ENCODE results near the gene TEX2.

- TF ChIP-seq, protein P1, sequence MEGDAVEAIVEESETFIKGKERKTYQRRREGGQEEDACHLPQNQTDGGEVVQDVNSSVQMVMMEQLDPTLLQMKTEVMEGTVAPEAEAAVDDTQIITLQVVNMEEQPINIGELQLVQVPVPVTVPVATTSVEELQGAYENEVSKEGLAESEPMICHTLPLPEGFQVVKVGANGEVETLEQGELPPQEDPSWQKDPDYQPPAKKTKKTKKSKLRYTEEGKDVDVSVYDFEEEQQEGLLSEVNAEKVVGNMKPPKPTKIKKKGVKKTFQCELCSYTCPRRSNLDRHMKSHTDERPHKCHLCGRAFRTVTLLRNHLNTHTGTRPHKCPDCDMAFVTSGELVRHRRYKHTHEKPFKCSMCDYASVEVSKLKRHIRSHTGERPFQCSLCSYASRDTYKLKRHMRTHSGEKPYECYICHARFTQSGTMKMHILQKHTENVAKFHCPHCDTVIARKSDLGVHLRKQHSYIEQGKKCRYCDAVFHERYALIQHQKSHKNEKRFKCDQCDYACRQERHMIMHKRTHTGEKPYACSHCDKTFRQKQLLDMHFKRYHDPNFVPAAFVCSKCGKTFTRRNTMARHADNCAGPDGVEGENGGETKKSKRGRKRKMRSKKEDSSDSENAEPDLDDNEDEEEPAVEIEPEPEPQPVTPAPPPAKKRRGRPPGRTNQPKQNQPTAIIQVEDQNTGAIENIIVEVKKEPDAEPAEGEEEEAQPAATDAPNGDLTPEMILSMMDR (IDR thresholded peaks at IDR 0.05): no peak
- no peak for TF ChIP-seq POLR2A (IDR thresholded peaks at IDR 0.05)
These were observed 92.8 kb downstream of the TEX2 start for GRCh38 chr17:64170286-64170685.

Measured in Peyer's patch (tissue), 4 donors.